K562 (cell line): ENCODE results near the gene SLC13A3. TPM values are rescaled to one million over a fixed set of nuclear protein-coding genes. Genes with fewer than 3 reads are reported as not detected.

Source experiments
- ATAC-seq: fragments of 200-7000 bp; cut with Tn5 transposase; 3 replicates; pipeline ENCODE4 v1.9.1; 2020; ENCODE audit warnings: moderate library complexity
- BruUV-seq: library from RNA; stranded (reverse); fragments of 400-500 nt; replicated peaks from 2 replicates; lab custom pipeline; 2021; lab: Mats Ljungman, UMichigan
- CTCF ChIA-PET: fragments of 300-600 bp; formaldehyde crosslinking; extraction: SDS; loops from one replicate; lab custom pipeline; 2021; ENCODE audit warnings: low intra/inter-chr PET ratio; lab: Yijun Ruan, JAX
- POLR2A ChIA-PET: fragments of 300-600, 350-650 bp; sonication (Branson Sonifier 250); formaldehyde crosslinking; extraction: SDS; loops from one replicate; lab custom pipeline; 2021; ENCODE audit warnings: antibody characterized with exemption, inconsistent platforms; lab: Yijun Ruan, JAX
- DNase-seq, 4 experiments: peaks; one replicate each; pipeline versions ENCODE4 v3.0.0 to v3.0.0-alpha.2; 2011 to 2018; ENCODE audit warnings: low spot score in 3 of 4, mixed read lengths in 3 of 4; ENCODE audit errors: extremely low read depth in 1 of 4
- FAIRE-seq: peaks from 2 replicates; lab custom pipeline; 2011; peaks lifted over from hg19 to GRCh38; lab: Jason Lieb, UNC
- H2AFZ ChIP-seq: 2 replicates; pipeline ENCODE4 v1.6.0; 2011; ENCODE audit warnings: low read depth, low read length, control low read depth, inconsistent platforms
- H3K27ac ChIP-seq: fragments of 200-600 bp; 3 replicates; pipeline ENCODE4 v1.8.0; 2011; ENCODE audit warnings: low read depth, mild to moderate bottlenecking, control low read depth, inconsistent platforms, low read length, moderate library complexity, mixed read lengths; ENCODE audit errors: extremely low read depth
- H3K27me3 ChIP-seq, 2 experiments: fragments of 300-600 bp in 1 of 2; 2 replicates in 1 of 2; 3 replicates in 1 of 2; pipeline versions ENCODE4 v1.6.0 to v1.8.0; 2011; ENCODE audit warnings: inconsistent platforms in 2 of 2, low read length in 2 of 2, mild to moderate bottlenecking in 1 of 2, mixed read lengths in 1 of 2, moderate library complexity in 1 of 2; ENCODE audit not compliant: control insufficient read depth in 2 of 2, insufficient read depth in 2 of 2
- H3K36me3 ChIP-seq: fragments of 300-600 bp; 3 replicates; pipeline ENCODE4 v1.8.0; 2011; ENCODE audit warnings: mild to moderate bottlenecking, low read length, inconsistent platforms; ENCODE audit not compliant: control insufficient read depth, insufficient read depth
- H3K4me1 ChIP-seq, 2 experiments: fragments of 200-600 bp in 1 of 2; replicated peaks in 1 of 2; 2 replicates in 1 of 2; 3 replicates in 1 of 2; pipeline versions ENCODE4 v1.5.1 to v1.8.0; 2011; ENCODE audit warnings: inconsistent platforms in 2 of 2, low read length in 2 of 2, mild to moderate bottlenecking in 1 of 2, mixed read lengths in 1 of 2, moderate library complexity in 1 of 2; ENCODE audit not compliant: control insufficient read depth in 2 of 2, insufficient read depth in 2 of 2
- H3K4me2 ChIP-seq: 2 replicates; pipeline ENCODE4 v1.6.1; 2011; ENCODE audit warnings: low read length, control low read depth, inconsistent platforms, mixed read lengths; ENCODE audit not compliant: insufficient read depth
- H3K4me3 ChIP-seq: fragments of 200-600 bp; sonication (generic), shearing (Covaris generic); 2 replicates; pipeline ENCODE4 v1.5.1; 2016; ENCODE audit warnings: control low read depth, inconsistent platforms
- H3K79me2 ChIP-seq: fragments of 200-600 bp; 3 replicates; pipeline ENCODE4 v1.8.0; 2011; ENCODE audit warnings: low read length, inconsistent platforms; ENCODE audit not compliant: control insufficient read depth, insufficient read depth
- H3K9ac ChIP-seq, 2 experiments: 2 replicates each; pipeline versions ENCODE4 v1.6.0 to v1.6.1; 2011; ENCODE audit warnings: low read depth in 2 of 2, low read length in 2 of 2, control low read depth in 1 of 2, inconsistent platforms in 1 of 2, mild to moderate bottlenecking in 1 of 2, mixed read lengths in 1 of 2; ENCODE audit not compliant: insufficient read depth in 1 of 2
- H3K9me1 ChIP-seq: one replicate; pipeline ENCODE4 v1.6.0; 2011; ENCODE audit warnings: inconsistent platforms, mild to moderate bottlenecking, low read length, moderate library complexity; ENCODE audit not compliant: control insufficient read depth, insufficient read depth
- H3K9me3 ChIP-seq: replicated peaks from 2 replicates; pipeline ENCODE4 v1.5.1; 2011; ENCODE audit warnings: low read depth, low read length, inconsistent platforms; ENCODE audit not compliant: control insufficient read depth, insufficient read depth
- H4K20me1 ChIP-seq: replicated peaks from 2 replicates; pipeline ENCODE4 v1.6.1; 2011; ENCODE audit warnings: low read length, inconsistent platforms, mixed read lengths; ENCODE audit not compliant: control insufficient read depth, insufficient read depth
- CBX8 ChIP-seq: fragments of 200-600 bp; sonication (generic); IDR thresholded peaks from 2 replicates; pipeline ENCODE4 v1.6.1; 2012; ENCODE audit warnings: borderline replicate concordance, mixed run types, low read depth, mild to moderate bottlenecking, moderate library complexity, mixed read lengths, low read length, control low read depth, inconsistent platforms; ENCODE audit not compliant: poor library complexity, severe bottlenecking; ENCODE audit errors: extremely low read depth
- FOSL1 ChIP-seq: fragments of 200-800 bp; sonication (Bioruptor generic); conservative IDR thresholded peaks from 2 replicates; pipeline ENCODE4 v1.6.1; 2016; ENCODE audit warnings: missing genetic modification characterization, missing compliant biosample characterization
- LCOR ChIP-seq: sonication (generic); formaldehyde crosslinking; IDR thresholded peaks from 2 replicates; pipeline ENCODE4 v1.8.0; 2022; ENCODE audit warnings: mild to moderate bottlenecking, missing genetic modification reagents
- MGA ChIP-seq: fragments of 450-650 bp; IDR thresholded peaks from 2 replicates; pipeline ENCODE4 v1.6.1; 2016; ENCODE audit warnings: mild to moderate bottlenecking, moderate library complexity
- WGBS: fragments of 100-300 bp; shearing (Covaris generic); methylation state at CpG from one replicate; pipeline ENCODE4 v1.1.6; 2016; ENCODE audit warnings: low coverage, mixed read lengths; ENCODE audit not compliant: insufficient coverage; ENCODE audit errors: missing lambda C conversion rate; 5-methylcytosine and 5-hydroxymethylcytosine counted together
- in situ Hi-C: fragments of 300-500 bp; cut with MboI; formaldehyde crosslinking; loops from 4 replicates; pipeline ENCODE4 v1.15.0; 2018; ENCODE audit warnings: inconsistent platforms, mixed read lengths
- intact Hi-C: fragments of 100-400 bp; cut with micrococcal nuclease; formaldehyde crosslinking; loops from 2 replicates; pipeline ENCODE4 v1.14.2; 2022
- polyA plus RNA-seq, 8 experiments: library from polyadenylated mRNA; depleted of rRNA in 4 of 8; stranded (reverse) in 5 of 8; unstranded in 3 of 8; fragments of >200 nt; fragmentation: Nextera tagmentation in 2 of 8; fragmentation: Illumina TruSeq in 1 of 8; extraction: Ambion mirVana in 2 of 8; extraction: Trizol in 1 of 8; gene quantifications; 2 replicates each; pipeline versions ENCODE4 v1.2.1 to v1.2.3, GENCODE V29; 2011 to 2014; ENCODE audit warnings: inconsistent platforms in 1 of 8, missing spikeins in 1 of 8
- total RNA-seq, 7 experiments: library from RNA; depleted of rRNA in 6 of 7; stranded (reverse); fragments of >200 nt in 6 of 7; fragmentation: Illumina TruSeq in 2 of 7; extraction: Trizol in 2 of 7; gene quantifications; 2 replicates each; pipeline versions ENCODE4 v1.2.1 to v1.2.3, GENCODE V29; 2011 to 2021; ENCODE audit warnings: low replicate concordance in 1 of 7

The SLC13A3 gene
- total and polyA plus RNA-seq, 9 of the 15 experiments (the other 6 are each of a cell fraction or from before 2014, with no cell fraction given) = 5.5 to 16.4 (median 8.5) TPM

GRCh38 chr20:46683011-46683667 is 31.9 kb upstream of the SLC13A3 start:
- ATAC-seq (peak; percentile 14; the same call in 2 of the 3 replicates), DNase-seq (peak; percentile 25 to 73 (median 32)), FAIRE-seq (peak; percentile 68)
- Histone ChIP-seq H3K9ac (peak overlapping the region; percentile 74 to 92; a peak in 3 of 4 replicates), H3K36me3 (peaks cover 44% of the 10 kb centered on the region), H4K20me1 (peaks cover 3% of the 10 kb centered on the region; the same call in 1 of the 2 replicates), H3K4me2 (peak overlapping the region; percentile 91), H2AFZ (0 out of 2 replicates have a peak overlapping the region, but pooled peaks have one; percentile 14), H3K9me1 (peaks cover 4% of the 10 kb centered on the region), H3K4me3 (peak overlapping the region; percentile 44), H3K4me1 (peaks cover 3 to 34% of the 10 kb centered on the region in 2 experiments; a peak in 4 of 5 replicates), H3K27ac (peak overlapping the region; percentile 80), H3K9me3 (no peaks in the 10 kb centered on the region), H3K27me3 (no peaks in the 10 kb centered on the region), H3K79me2 (peaks cover 81% of the 10 kb centered on the region)
- in situ Hi-C loops (no loop called here), intact Hi-C loops (loop anchor here (2.0 to 5.0 kb wide), 2 partner anchors 36 to 124 kb away; no protein-coding TSS in a partner anchor)
- 6% methylated on average over 12 of the region's 12 CpGs for WGBS
- POLR2A ChIA-PET = interaction anchor here (0.6 to 1.7 kb wide), 12 partner anchors 8 to 1705 kb away, joined by 3 to 10 read pairs (median 3); no protein-coding TSS in a partner anchor
- no TSS peak for BruUV-seq
- CTCF ChIA-PET = no interaction called here
- TF ChIP-seq CBX8 (no peak), MGA (peak; percentile 56), LCOR (CRISPR knock-in tag) (no peak), FOSL1 (tag) (no peak)
